OCI-LY3 (cell line): ENCODE results near the gene SNPH.

Experiments
- H2AFZ ChIP-seq: fragments of 200-600, 300-600 bp; shearing (Covaris generic); 2 replicates; pipeline ENCODE4 v1.6.0; 2014; ENCODE audit warnings: antibody characterized with exemption, low read depth, low read length
- H3K27ac ChIP-seq: fragments of 200-600, 300-600 bp; sonication (generic); 2 replicates; pipeline ENCODE4 v1.5.1; 2014; ENCODE audit warnings: mild to moderate bottlenecking, low read length, moderate library complexity, mixed read lengths
- H3K27me3 ChIP-seq: fragments of 200-600, 300-600 bp; sonication (generic); 2 replicates; pipeline ENCODE4 v1.6.1; 2014; ENCODE audit warnings: low read depth, low read length, mixed read lengths
- H3K36me3 ChIP-seq: fragments of 200-600, 300-600 bp; sonication (generic); replicated peaks from 2 replicates; pipeline ENCODE3; 2014; ENCODE audit warnings: low read depth, low read length, mixed read lengths
- H3K4me1 ChIP-seq: fragments of 300-600, 200-600 bp; sonication (generic); 2 replicates; pipeline ENCODE4 v1.6.1; 2014; ENCODE audit warnings: low read length, mixed read lengths
- H3K4me2 ChIP-seq: fragments of 200-600, 300-600 bp; sonication (generic); 2 replicates; pipeline ENCODE4 v1.6.1; 2014; ENCODE audit warnings: low read length, mixed read lengths
- H3K4me3 ChIP-seq: fragments of 300-600, 200-600 bp; sonication (generic); 2 replicates; pipeline ENCODE4 v1.5.1; 2014; ENCODE audit warnings: antibody characterized with exemption, mild to moderate bottlenecking, low read length, moderate library complexity
- H3K79me2 ChIP-seq: fragments of 300-600, 200-600 bp; shearing (Covaris generic); 2 replicates; pipeline ENCODE4 v1.6.1; 2014; ENCODE audit warnings: mild to moderate bottlenecking, low read length, mixed read lengths
- H3K9ac ChIP-seq: fragments of 300-600, 200-600 bp; shearing (Covaris generic); 2 replicates; pipeline ENCODE4 v1.6.0; 2014; ENCODE audit warnings: mild to moderate bottlenecking, low read length, moderate library complexity
- H3K9me3 ChIP-seq: fragments of 200-600, 300-600 bp; shearing (Covaris generic); 2 replicates; pipeline ENCODE4 v1.6.1; 2014; ENCODE audit warnings: low read length, mixed read lengths; ENCODE audit not compliant: insufficient read depth
- H4K20me1 ChIP-seq: fragments of 200-600, 300-600 bp; sonication (generic); 2 replicates; pipeline ENCODE4 v1.6.1; 2016; ENCODE audit warnings: low read length, mixed read lengths; ENCODE audit not compliant: insufficient read depth
- EZH2phosphoT487 ChIP-seq: fragments of 200-600 bp; shearing (Covaris generic); IDR thresholded peaks from 2 replicates; pipeline ENCODE4 v1.6.1; 2018; ENCODE audit warnings: antibody characterized with exemption, mixed run types, low read depth
- TF ChIP-seq, protein P1 (sequence below): fragments of 200-600, 300-600 bp; sonication (generic); IDR thresholded peaks from 2 replicates; pipeline ENCODE4 v1.5.1; 2014; ENCODE audit warnings: antibody characterized with exemption, low read length, low read depth

Gene SNPH

DNA sequence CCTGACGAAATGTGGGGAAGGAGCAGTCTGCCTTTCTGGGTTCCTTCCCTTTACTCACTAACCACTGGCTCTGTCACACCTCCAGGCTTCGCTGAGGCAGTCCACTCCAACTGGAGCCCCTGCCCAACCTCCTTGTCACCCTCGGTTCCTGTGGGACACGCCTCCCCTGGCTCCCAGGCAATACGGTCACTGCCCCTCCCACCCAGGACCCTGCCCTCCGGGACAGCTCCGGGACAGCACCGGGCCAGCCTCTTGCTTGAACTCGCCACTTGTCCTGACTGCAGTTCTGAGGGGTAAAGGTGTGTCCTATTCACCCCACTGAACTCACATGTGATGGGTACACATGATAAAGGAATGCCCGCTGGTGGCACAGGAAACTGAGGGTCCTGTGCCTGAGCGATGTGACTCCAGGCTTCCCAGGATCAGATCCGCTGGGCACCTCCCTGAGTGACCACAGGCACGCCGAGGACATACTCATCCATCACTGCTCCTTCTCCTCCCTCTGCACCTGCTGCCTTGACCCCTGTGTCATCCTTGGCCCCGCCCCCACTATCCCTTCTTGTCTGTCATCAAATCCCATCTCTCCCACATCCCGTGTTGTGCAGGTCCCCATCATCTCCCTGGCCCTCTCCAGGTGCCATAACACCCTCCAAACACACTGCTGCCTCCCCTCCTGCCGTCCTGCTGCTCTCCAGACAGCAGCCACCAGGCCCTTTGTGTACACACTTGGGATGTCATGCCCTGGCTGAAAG lies 55.0 kb downstream of the SNPH start:
- H3K4me1 ChIP-seq, result peaks cover 20% of the 10 kb centered on the region
- no peak overlapping the region for H3K4me3 ChIP-seq
- H4K20me1 ChIP-seq, result no peaks in the 10 kb centered on the region
- TF ChIP-seq, protein P1, sequence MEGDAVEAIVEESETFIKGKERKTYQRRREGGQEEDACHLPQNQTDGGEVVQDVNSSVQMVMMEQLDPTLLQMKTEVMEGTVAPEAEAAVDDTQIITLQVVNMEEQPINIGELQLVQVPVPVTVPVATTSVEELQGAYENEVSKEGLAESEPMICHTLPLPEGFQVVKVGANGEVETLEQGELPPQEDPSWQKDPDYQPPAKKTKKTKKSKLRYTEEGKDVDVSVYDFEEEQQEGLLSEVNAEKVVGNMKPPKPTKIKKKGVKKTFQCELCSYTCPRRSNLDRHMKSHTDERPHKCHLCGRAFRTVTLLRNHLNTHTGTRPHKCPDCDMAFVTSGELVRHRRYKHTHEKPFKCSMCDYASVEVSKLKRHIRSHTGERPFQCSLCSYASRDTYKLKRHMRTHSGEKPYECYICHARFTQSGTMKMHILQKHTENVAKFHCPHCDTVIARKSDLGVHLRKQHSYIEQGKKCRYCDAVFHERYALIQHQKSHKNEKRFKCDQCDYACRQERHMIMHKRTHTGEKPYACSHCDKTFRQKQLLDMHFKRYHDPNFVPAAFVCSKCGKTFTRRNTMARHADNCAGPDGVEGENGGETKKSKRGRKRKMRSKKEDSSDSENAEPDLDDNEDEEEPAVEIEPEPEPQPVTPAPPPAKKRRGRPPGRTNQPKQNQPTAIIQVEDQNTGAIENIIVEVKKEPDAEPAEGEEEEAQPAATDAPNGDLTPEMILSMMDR, result no peak
- no peak for TF ChIP-seq EZH2phosphoT487
- no peak overlapping the region for H3K9ac ChIP-seq
- no peak overlapping the region for H3K27ac ChIP-seq
- H3K36me3 ChIP-seq, result no peaks in the 10 kb centered on the region
- H3K4me2 ChIP-seq, result no peak overlapping the region
- H3K27me3 ChIP-seq, result no peaks in the 10 kb centered on the region
- H3K9me3 ChIP-seq, result no peaks in the 10 kb centered on the region
- H3K79me2 ChIP-seq, result peaks cover 9% of the 10 kb centered on the region
- no peak overlapping the region for H2AFZ ChIP-seq

DNA sequence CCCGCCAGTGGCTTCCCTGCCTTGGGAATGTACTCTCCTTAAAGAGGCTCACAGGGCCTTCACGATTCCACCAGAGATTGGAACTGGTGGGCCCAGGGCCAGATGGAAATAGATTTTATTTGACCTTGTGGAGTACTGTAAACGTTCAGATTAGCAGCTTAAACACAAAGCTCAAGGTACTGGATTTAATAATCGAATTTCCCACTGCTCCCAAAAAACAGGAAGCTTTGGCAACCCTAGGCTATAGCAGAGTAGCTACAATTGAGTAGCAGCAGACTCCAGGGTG lies 55.5 kb downstream of the SNPH start:
- H3K9me3 ChIP-seq, result no peaks in the 10 kb centered on the region
- no peak overlapping the region for H3K27ac ChIP-seq
- H3K4me3 ChIP-seq, result no peak overlapping the region
- no peak overlapping the region for H2AFZ ChIP-seq
- TF ChIP-seq, protein P1, result no peak
- no peak for TF ChIP-seq EZH2phosphoT487
- H3K79me2 ChIP-seq, result peaks cover 14% of the 10 kb centered on the region
- H3K4me1 ChIP-seq, result peaks cover 25% of the 10 kb centered on the region
- H3K36me3 ChIP-seq, result peaks cover 3% of the 10 kb centered on the region
- H4K20me1 ChIP-seq, result peaks cover 4% of the 10 kb centered on the region; the same call in 1 of the 2 replicates
- H3K27me3 ChIP-seq, result no peaks in the 10 kb centered on the region
- no peak overlapping the region for H3K9ac ChIP-seq
- no peak overlapping the region for H3K4me2 ChIP-seq

DNA sequence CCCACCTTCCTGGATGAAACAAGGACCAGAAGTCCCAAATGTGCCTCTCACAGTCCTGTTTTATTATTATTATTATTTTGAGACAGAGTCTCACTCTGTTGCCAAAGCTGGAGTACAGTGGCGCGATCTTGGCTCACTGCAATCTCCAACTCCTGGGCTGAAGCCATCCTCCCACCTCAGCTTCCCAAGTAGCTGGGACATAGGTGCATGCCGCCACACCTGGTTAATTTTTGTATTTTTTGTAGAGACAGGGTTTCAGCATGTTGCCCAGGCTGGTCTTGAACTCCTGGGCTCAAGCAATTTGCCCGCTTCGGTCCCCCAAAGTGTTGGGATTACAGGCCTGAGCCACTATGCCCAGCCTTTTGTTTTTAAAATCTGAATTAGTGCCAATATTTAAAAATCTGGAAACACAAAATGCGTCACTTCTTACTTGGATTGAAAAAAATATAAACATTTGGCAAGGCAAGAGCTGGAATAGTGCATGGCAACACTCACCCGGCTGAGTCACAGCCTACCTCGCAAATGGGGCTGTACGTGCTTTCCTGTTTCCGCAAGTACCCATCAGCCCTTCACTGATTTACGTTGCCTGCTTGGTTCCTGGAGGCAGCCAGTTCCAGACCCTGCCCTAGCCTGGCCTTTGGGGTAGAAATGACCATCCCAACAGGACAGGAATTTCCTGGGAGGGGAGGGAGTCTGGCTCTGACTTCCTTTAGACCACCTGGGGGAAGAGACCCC lies 56.6 kb downstream of the SNPH start:
- H3K4me3 ChIP-seq, result no peak overlapping the region
- TF ChIP-seq, protein P1, result no peak
- no peak for TF ChIP-seq EZH2phosphoT487
- H3K36me3 ChIP-seq, result peaks cover 4% of the 10 kb centered on the region
- H3K4me2 ChIP-seq, result no peak overlapping the region
- H3K79me2 ChIP-seq, result peaks cover 25% of the 10 kb centered on the region
- H3K9me3 ChIP-seq, result no peaks in the 10 kb centered on the region
- H3K4me1 ChIP-seq, result peaks cover 23% of the 10 kb centered on the region
- no peak overlapping the region for H2AFZ ChIP-seq
- no peak overlapping the region for H3K9ac ChIP-seq
- H4K20me1 ChIP-seq, result peaks cover 7% of the 10 kb centered on the region; the same call in 1 of the 2 replicates
- no peak overlapping the region for H3K27ac ChIP-seq
- H3K27me3 ChIP-seq, result no peaks in the 10 kb centered on the region

DNA sequence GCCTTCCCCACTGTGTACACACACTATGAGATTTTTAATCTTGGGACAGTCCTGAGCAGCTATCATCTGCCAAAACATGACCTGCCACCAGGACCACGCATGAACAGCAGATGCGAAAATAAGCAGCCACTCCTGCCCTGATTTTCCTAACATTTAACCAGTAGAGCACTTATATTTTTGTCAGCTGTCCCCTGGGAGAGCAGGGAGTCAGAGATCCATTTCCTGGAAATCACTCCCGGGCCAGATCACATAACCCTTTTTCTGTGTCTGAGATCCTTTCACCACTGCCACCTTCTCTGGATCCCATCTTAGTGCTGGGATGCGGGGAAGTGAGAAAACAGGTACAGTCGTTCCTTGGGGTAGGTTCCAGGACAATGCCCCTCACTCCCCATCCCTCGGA lies 57.2 kb downstream of the SNPH start:
- H4K20me1 ChIP-seq, result peaks cover 7% of the 10 kb centered on the region; the same call in 1 of the 2 replicates
- H2AFZ ChIP-seq, result no peak overlapping the region
- H3K4me3 ChIP-seq, result no peak overlapping the region
- no peak overlapping the region for H3K27ac ChIP-seq
- peaks cover 4% of the 10 kb centered on the region for H3K36me3 ChIP-seq
- H3K4me2 ChIP-seq, result no peak overlapping the region
- H3K27me3 ChIP-seq, result no peaks in the 10 kb centered on the region
- no peak overlapping the region for H3K9ac ChIP-seq
- H3K79me2 ChIP-seq, result peaks cover 30% of the 10 kb centered on the region
- TF ChIP-seq EZH2phosphoT487, result no peak
- TF ChIP-seq, protein P1, result no peak
- H3K9me3 ChIP-seq, result no peaks in the 10 kb centered on the region
- H3K4me1 ChIP-seq, result peaks cover 18% of the 10 kb centered on the region
